ENCODE results near the gene TECPR2.

DNA sequence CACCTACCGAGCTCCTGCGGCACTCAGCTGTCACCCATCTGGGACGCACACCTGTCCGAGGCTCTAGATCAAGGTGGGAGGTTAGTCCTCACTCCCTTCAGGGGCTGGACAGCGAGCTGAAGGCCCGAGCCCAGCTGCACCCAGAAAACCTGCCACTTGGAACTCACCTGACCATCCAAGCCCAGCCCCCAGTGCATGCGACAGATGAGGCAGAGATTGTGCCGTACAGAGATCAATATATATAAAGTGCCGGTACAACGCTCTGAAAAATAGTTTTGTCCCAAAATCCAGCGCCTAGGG lies 143.8 kb downstream of the TECPR2 start:
- TF ChIP-seq, protein P1, sequence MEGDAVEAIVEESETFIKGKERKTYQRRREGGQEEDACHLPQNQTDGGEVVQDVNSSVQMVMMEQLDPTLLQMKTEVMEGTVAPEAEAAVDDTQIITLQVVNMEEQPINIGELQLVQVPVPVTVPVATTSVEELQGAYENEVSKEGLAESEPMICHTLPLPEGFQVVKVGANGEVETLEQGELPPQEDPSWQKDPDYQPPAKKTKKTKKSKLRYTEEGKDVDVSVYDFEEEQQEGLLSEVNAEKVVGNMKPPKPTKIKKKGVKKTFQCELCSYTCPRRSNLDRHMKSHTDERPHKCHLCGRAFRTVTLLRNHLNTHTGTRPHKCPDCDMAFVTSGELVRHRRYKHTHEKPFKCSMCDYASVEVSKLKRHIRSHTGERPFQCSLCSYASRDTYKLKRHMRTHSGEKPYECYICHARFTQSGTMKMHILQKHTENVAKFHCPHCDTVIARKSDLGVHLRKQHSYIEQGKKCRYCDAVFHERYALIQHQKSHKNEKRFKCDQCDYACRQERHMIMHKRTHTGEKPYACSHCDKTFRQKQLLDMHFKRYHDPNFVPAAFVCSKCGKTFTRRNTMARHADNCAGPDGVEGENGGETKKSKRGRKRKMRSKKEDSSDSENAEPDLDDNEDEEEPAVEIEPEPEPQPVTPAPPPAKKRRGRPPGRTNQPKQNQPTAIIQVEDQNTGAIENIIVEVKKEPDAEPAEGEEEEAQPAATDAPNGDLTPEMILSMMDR (IDR thresholded peaks at IDR 0.05; ENCODE audit: low read depth, low read length, poor library complexity, severe bottlenecking) = no peak
- TF ChIP-seq EZH2phosphoT487 (IDR thresholded peaks at IDR 0.05; ENCODE audit: borderline replicate concordance, low read length) = no peak

Data from DOHH2 (cell line).